ENCODE measurements around the gene PGBD1.
"Not testable (repeated sequence)": the region's sequence is repeated elsewhere in the genome, so short reads cannot be mapped to it uniquely, and the experiment has no call there.

DNA sequence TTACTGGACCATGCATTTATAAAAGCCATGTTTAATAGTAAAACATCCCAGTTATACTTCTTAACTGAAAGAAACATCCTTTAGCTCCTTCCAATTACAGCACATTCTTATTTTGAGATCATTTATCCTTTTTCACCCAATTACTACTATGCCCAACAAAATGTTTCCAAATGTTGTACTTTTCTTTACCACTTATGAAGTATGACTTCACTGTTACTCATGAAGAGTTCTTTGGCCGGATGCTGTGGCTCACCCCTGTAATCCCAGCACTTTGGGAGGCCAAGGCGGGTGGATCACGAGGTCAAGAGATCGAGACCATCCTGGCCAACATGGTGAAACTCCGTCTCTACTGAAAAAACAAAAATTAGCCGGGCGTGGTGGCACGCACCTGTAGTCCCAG, 36.5 kb downstream of the PGBD1 start:
- TF ChIP-seq POLR2AphosphoS5 (IDR thresholded peaks at IDR 0.05; ENCODE audit: low read depth, low read length); PHF8 (conservative IDR thresholded peaks at IDR 0.05; ENCODE audit: low read depth, low read length); EZH2 (IDR thresholded peaks at IDR 0.05; ENCODE audit: low read depth, low read length, severe bottlenecking); GABPA (IDR thresholded peaks at IDR 0.05; ENCODE audit: borderline replicate concordance, insufficient read depth, low read length); CTCF (IDR thresholded peaks at IDR 0.05; ENCODE audit: control extremely low read depth in 1 of 3, insufficient read depth in 1 of 3, low read depth in 1 of 3, low read length in 3 of 3); SIN3A (conservative IDR thresholded peaks at IDR 0.05 in 1 of 2, IDR thresholded peaks at IDR 0.05 in 1 of 2; ENCODE audit: low read depth in 1 of 2, low read length in 2 of 2); RFX5 (IDR thresholded peaks at IDR 0.05; ENCODE audit: borderline replicate concordance, low read depth, low read length): not testable (repeated sequence)

Data from H1 (cell line).